MCF 10A (cell line): ENCODE data around the gene CCDC141. TPM values are rescaled to one million over a fixed set of nuclear protein-coding genes. Genes with fewer than 3 reads are reported as not detected.

Source experiments
- BruUV-seq: library from RNA; stranded (reverse); fragments of 400-500 nt; replicated peaks from 2 replicates; lab custom pipeline; 2021; lab: Mats Ljungman, UMichigan
- CTCF ChIA-PET: fragments of 300-600 bp; sonication (Branson Sonifier 250); formaldehyde crosslinking; extraction: SDS; loops from one replicate; lab custom pipeline; 2021; ENCODE audit warnings: antibody characterized with exemption, inconsistent platforms; lab: Yijun Ruan, JAX
- POLR2A ChIA-PET: fragments of 300-600, 350-650 bp; sonication (Branson Sonifier 250); formaldehyde crosslinking; extraction: SDS; loops from one replicate; lab custom pipeline; 2020; ENCODE audit warnings: antibody characterized with exemption, inconsistent platforms; lab: Yijun Ruan, JAX
- DNase-seq: peaks from one replicate; pipeline ENCODE4 v3.0.0-alpha.2; 2018; ENCODE audit not compliant: unreplicated experiment
- H3K27ac Mint-ChIP-seq: one replicate; pipeline ENCODE4 v1.8.0; 2022; ENCODE audit warnings: mild to moderate bottlenecking, low read depth, mixed read lengths; ENCODE audit not compliant: unreplicated experiment
- H3K27me3 Mint-ChIP-seq: one replicate; pipeline ENCODE4 v1.8.0; 2022; ENCODE audit warnings: mixed read lengths; ENCODE audit not compliant: insufficient read depth, unreplicated experiment
- H3K36me3 Mint-ChIP-seq: one replicate; pipeline ENCODE4 v1.8.0; 2022; ENCODE audit warnings: mild to moderate bottlenecking, moderate library complexity, mixed read lengths; ENCODE audit not compliant: insufficient read depth, unreplicated experiment
- H3K4me1 Mint-ChIP-seq: one replicate; pipeline ENCODE4 v1.8.0; 2022; ENCODE audit warnings: mixed read lengths; ENCODE audit not compliant: insufficient read depth, unreplicated experiment
- H3K4me3 Mint-ChIP-seq: one replicate; pipeline ENCODE4 v1.8.0; 2022; ENCODE audit warnings: mild to moderate bottlenecking, moderate library complexity, mixed read lengths; ENCODE audit not compliant: unreplicated experiment
- H3K9me3 Mint-ChIP-seq: one replicate; pipeline ENCODE4 v1.8.0; 2022; ENCODE audit warnings: mixed read lengths; ENCODE audit not compliant: unreplicated experiment
- CTCF ChIP-seq: fragments of 200-600 bp; IDR thresholded peaks from one replicate; pipeline ENCODE4 v1.8.0; 2022; ENCODE audit warnings: antibody characterized with exemption, mild to moderate bottlenecking; ENCODE audit not compliant: unreplicated experiment
- intact Hi-C: fragments of 100-400 bp; cut with micrococcal nuclease; formaldehyde crosslinking; loops from 2 replicates; pipeline ENCODE4 v1.14.1; 2022
- total RNA-seq: library from RNA; stranded (reverse); gene quantifications from 2 replicates; pipeline ENCODE4 v1.2.3, GENCODE V29; 2022

The CCDC141 gene
- total RNA-seq, 1 experiment from 2014 or later, result not detected

GRCh38 chr2:178934571-178934970 lies 115.4 kb downstream of the CCDC141 start:
- TF ChIP-seq CTCF, result no peak
- H3K27me3 Mint-ChIP-seq, result no peaks in the 10 kb centered on the region
- BruUV-seq, result no TSS peak

GRCh38 chr2:178933493-178933892 lies 116.4 kb downstream of the CCDC141 start:
- Mint-ChIP-seq H3K27me3 (no peaks in the 10 kb centered on the region), H3K9me3 (peaks cover 12% of the 10 kb centered on the region), H3K4me3 (no peak overlapping the region), H3K36me3 (no peaks in the 10 kb centered on the region), H3K4me1 (no peaks in the 10 kb centered on the region), H3K27ac (no peak overlapping the region)
- DNase-seq, result no peak
- POLR2A ChIA-PET, result no interaction called here
- no TSS peak for BruUV-seq
- intact Hi-C loops, result no loop called here
- CTCF ChIA-PET, result no interaction called here
- no peak for TF ChIP-seq CTCF

More at GRCh38 chr2:178934571-178934970, 115.4 kb downstream of the CCDC141 start:
- no peak overlapping the region for H3K4me3 Mint-ChIP-seq
- POLR2A ChIA-PET, result no interaction called here
- no peaks in the 10 kb centered on the region for H3K4me1 Mint-ChIP-seq
- intact Hi-C loops, result no loop called here
- CTCF ChIA-PET, result no interaction called here
- no peak for DNase-seq
- peaks cover 12% of the 10 kb centered on the region for H3K9me3 Mint-ChIP-seq
- H3K36me3 Mint-ChIP-seq, result no peaks in the 10 kb centered on the region
- no peak overlapping the region for H3K27ac Mint-ChIP-seq

GRCh38 chr2:178928077-178928476 lies 121.9 kb downstream of the CCDC141 start:
- BruUV-seq, result no TSS peak
- H3K36me3 Mint-ChIP-seq, result no peaks in the 10 kb centered on the region
- no peaks in the 10 kb centered on the region for H3K9me3 Mint-ChIP-seq
- H3K4me3 Mint-ChIP-seq, result no peak overlapping the region
- ChIA-PET CTCF (interaction anchor here (0.7 to 2.3 kb wide), 2 partner anchors 14 to 257 kb away, joined by 3 to 9 read pairs; no protein-coding TSS in a partner anchor), POLR2A (no interaction called here)
- no peaks in the 10 kb centered on the region for H3K27me3 Mint-ChIP-seq
- DNase-seq, result no peak
- TF ChIP-seq CTCF, result no peak
- no peaks in the 10 kb centered on the region for H3K4me1 Mint-ChIP-seq
- intact Hi-C loops, result no loop called here
- no peak overlapping the region for H3K27ac Mint-ChIP-seq

- BruUV-seq, result no TSS peak
- POLR2A ChIA-PET, result interaction anchor here (0.8 kb wide), 1 partner anchor 18 kb away, joined by 3 read pairs; no protein-coding TSS in a partner anchor
- no peak overlapping the region for H3K27ac Mint-ChIP-seq
- no peaks in the 10 kb centered on the region for H3K27me3 Mint-ChIP-seq
- CTCF ChIA-PET, result interaction anchor here (0.7 to 2.3 kb wide), 7 partner anchors 9 to 133 kb away, joined by 3 to 9 read pairs (median 3); no protein-coding TSS in a partner anchor
- no peaks in the 10 kb centered on the region for H3K36me3 Mint-ChIP-seq
- no peaks in the 10 kb centered on the region for H3K9me3 Mint-ChIP-seq
- H3K4me3 Mint-ChIP-seq, result no peak overlapping the region
- H3K4me1 Mint-ChIP-seq, result no peaks in the 10 kb centered on the region
- no peak for TF ChIP-seq CTCF
- intact Hi-C loops, result no loop called here
- DNase-seq, result no peak
Observed at GRCh38 chr2:178927173-178927572, 122.8 kb downstream of the CCDC141 start.
